ENCODE data around the gene PRKCH. TPM values are rescaled to one million over a fixed set of nuclear protein-coding genes. Genes with fewer than 3 reads are reported as not detected.
A peak's percentile ranks its signal among the peaks of the same experiment; 100 is the strongest.

PRKCH gene
- total and polyA plus RNA-seq, 10 of the 15 experiments (the other 5 are each of a cell fraction or from before 2014, with no cell fraction given), result 10.7 to 140 (median 33.2) TPM

GRCh38 chr14:61326847-61327246 is 5.5 kb downstream of the PRKCH start:
- peaks cover 20% of the 10 kb centered on the region for H3K4me1 ChIP-seq (ENCODE audit: control insufficient read depth, insufficient read depth, low read length)
- TF ChIP-seq IKZF2 (IDR thresholded peaks at IDR 0.05), result 0 out of 4 replicates have a peak, but pooled peaks have one; percentile 15 to 19
- TF ChIP-seq, protein P1, sequence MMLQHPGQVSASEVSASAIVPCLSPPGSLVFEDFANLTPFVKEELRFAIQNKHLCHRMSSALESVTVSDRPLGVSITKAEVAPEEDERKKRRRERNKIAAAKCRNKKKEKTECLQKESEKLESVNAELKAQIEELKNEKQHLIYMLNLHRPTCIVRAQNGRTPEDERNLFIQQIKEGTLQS (IDR thresholded peaks at IDR 0.05; ENCODE audit: borderline replicate concordance, extremely low read depth, low read depth, low read length), result no peak
- H3K9me3 ChIP-seq (replicated peaks; ENCODE audit: control insufficient read depth, insufficient read depth, low read length), result peaks cover 6% of the 10 kb centered on the region; the same call in 1 of the 3 replicates
- FAIRE-seq, result no peak
- no peak for DNase-seq (ENCODE audit: low read depth, low spot score)
- WGBS (ENCODE audit: insufficient coverage, insufficient replicate concordance, low lambda C conversion rate, missing lambda C conversion rate), result 57% methylated on average over 4 of the region's 4 CpGs
- peak overlapping the region; percentile 63 for H3K4me2 ChIP-seq (ENCODE audit: control insufficient read depth, insufficient read depth)
- peak overlapping the region; percentile 60 for H3K4me3 ChIP-seq
- H4K20me1 ChIP-seq (ENCODE audit: control insufficient read depth, insufficient read depth), result no peaks in the 10 kb centered on the region
- ATAC-seq, result no peak
- ChIA-PET SMC1A (ENCODE audit: uncharacterized antibody, unreplicated experiment) (interaction anchor here (0.7 to 6.4 kb wide), 3 partner anchors 13 to 61 kb away, joined by 3 to 64 read pairs (median 3); no protein-coding TSS in a partner anchor), POLR2A (interaction anchor here (1.5 kb wide), 1 partner anchor 62 kb away, joined by 6 read pairs; no protein-coding TSS in a partner anchor), CTCF (no interaction called here), RAD21 (ENCODE audit: unreplicated experiment) (interaction anchor here (0.9 to 1.4 kb wide), 3 partner anchors 39 to 64 kb away, joined by 3 to 4 read pairs (median 3); no protein-coding TSS in a partner anchor)
- BruUV-seq (replicated peaks), result no TSS peak
- in situ Hi-C loops (cut with MboI) (no loop called here), intact Hi-C loops (cut with micrococcal nuclease; ENCODE audit: unreplicated experiment) (no loop called here)
- peak overlapping the region; percentile 24; the same call in 1 of the 2 replicates for H3K9ac ChIP-seq (ENCODE audit: control insufficient read depth, insufficient read depth, low read length)
- H2AFZ ChIP-seq (ENCODE audit: control insufficient read depth, low read depth, low read length), result no peak overlapping the region
- peaks cover 94% of the 10 kb centered on the region for H3K79me2 ChIP-seq (ENCODE audit: control insufficient read depth, insufficient read depth, low read length)
- H3K36me3 ChIP-seq (ENCODE audit: control insufficient read depth in 2 of 2, insufficient read depth in 2 of 2, low read length in 1 of 2), result no peaks in the 10 kb centered on the region; a peak in 1 of 4 replicates
- no peaks in the 10 kb centered on the region; a peak in 1 of 4 replicates for H3K27me3 ChIP-seq (replicated peaks in 1 of 2; ENCODE audit: control insufficient read depth in 2 of 2, insufficient read depth in 2 of 2, low read length in 1 of 2)
- H3K27ac ChIP-seq (ENCODE audit: control insufficient read depth, insufficient read depth), result peak overlapping the region; percentile 55

DNA sequence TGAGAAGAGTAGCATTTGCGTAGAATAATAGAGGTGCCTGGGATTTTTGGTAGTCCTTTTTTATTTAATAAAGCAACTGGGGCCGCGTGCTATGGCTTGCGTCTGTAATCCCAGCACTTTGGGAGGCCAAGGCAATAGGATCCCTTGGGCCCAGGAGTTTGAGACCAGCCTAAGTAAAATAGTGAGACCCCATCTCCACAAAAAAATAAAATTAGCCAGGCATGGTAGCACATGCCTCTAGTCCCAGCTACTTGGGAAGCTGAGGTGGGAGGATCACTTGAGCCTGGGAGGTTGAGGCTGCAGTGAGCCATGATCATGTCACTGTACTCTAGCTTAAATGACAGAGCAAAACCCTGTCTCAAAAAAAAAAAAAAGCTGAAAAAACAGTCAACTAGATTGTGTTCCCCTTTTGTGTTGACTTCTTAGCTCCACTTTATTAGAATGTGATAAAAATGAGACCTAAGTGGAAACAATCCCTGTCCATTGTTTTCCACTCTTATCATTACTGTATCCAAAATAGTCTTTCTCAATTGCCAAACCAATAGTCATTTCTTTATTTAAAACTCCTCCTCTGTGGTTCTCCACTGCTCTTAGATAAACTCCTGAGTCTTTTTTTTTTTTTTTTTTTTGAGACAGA is 7.4 kb downstream of the PRKCH start:
- WGBS (ENCODE audit: insufficient coverage, insufficient replicate concordance, low lambda C conversion rate, missing lambda C conversion rate), result 98% methylated on average over 4 of the region's 4 CpGs

More for the DNA sequence above, 7.4 kb downstream of the PRKCH start:
- Histone ChIP-seq H3K4me1 (ENCODE audit: control insufficient read depth, insufficient read depth, low read length) (peaks cover 20% of the 10 kb centered on the region), H3K36me3 (ENCODE audit: control insufficient read depth in 2 of 2, insufficient read depth in 2 of 2, low read length in 1 of 2) (no peaks in the 10 kb centered on the region; a peak in 1 of 4 replicates), H3K4me3 (no peak overlapping the region; the same call in 1 of the 2 replicates), H2AFZ (ENCODE audit: control insufficient read depth, low read depth, low read length) (no peak overlapping the region), H3K9me3 (replicated peaks; ENCODE audit: control insufficient read depth, insufficient read depth, low read length) (peaks cover 6% of the 10 kb centered on the region; the same call in 1 of the 3 replicates), H3K27ac (ENCODE audit: control insufficient read depth, insufficient read depth) (peak overlapping the region; percentile 51), H3K9ac (ENCODE audit: control insufficient read depth, insufficient read depth, low read length) (0 out of 2 replicates have a peak overlapping the region, but pooled peaks have one; percentile 25), H3K79me2 (ENCODE audit: control insufficient read depth, insufficient read depth, low read length) (peaks cover 94% of the 10 kb centered on the region), H3K27me3 (replicated peaks in 1 of 2; ENCODE audit: control insufficient read depth in 2 of 2, insufficient read depth in 2 of 2, low read length in 1 of 2) (no peaks in the 10 kb centered on the region; a peak in 1 of 4 replicates), H4K20me1 (ENCODE audit: control insufficient read depth, insufficient read depth) (no peaks in the 10 kb centered on the region), H3K4me2 (ENCODE audit: control insufficient read depth, insufficient read depth) (peak overlapping the region; percentile 54; the same call in 1 of the 2 replicates)
- intact Hi-C loops (cut with micrococcal nuclease; ENCODE audit: unreplicated experiment), result no loop called here
- no TSS peak for BruUV-seq (replicated peaks)
- TF ChIP-seq NFXL1 (IDR thresholded peaks at IDR 0.05; ENCODE audit: borderline replicate concordance) (no peak), ZNF384 (IDR thresholded peaks at IDR 0.05; ENCODE audit: borderline replicate concordance, low read depth, low read length) (no peak; the same call in 1 of the 2 replicates)
- TF ChIP-seq, protein P2, sequence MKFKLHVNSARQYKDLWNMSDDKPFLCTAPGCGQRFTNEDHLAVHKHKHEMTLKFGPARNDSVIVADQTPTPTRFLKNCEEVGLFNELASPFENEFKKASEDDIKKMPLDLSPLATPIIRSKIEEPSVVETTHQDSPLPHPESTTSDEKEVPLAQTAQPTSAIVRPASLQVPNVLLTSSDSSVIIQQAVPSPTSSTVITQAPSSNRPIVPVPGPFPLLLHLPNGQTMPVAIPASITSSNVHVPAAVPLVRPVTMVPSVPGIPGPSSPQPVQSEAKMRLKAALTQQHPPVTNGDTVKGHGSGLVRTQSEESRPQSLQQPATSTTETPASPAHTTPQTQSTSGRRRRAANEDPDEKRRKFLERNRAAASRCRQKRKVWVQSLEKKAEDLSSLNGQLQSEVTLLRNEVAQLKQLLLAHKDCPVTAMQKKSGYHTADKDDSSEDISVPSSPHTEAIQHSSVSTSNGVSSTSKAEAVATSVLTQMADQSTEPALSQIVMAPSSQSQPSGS (IDR thresholded peaks at IDR 0.05; ENCODE audit: low read length), result 0 out of 2 replicates have a peak, but pooled peaks have one; percentile 6
- in situ Hi-C loops (cut with MboI), result no loop called here
- POLR2A ChIA-PET, result interaction anchor here (0.7 to 4.5 kb wide), 10 partner anchors 10 to 113 kb away, joined by 3 to 27 read pairs (median 4); no protein-coding TSS in a partner anchor
- DNase-seq (ENCODE audit: low read depth, low spot score) (no peak), ATAC-seq (peak; percentile 39), FAIRE-seq (no peak)
- CTCF ChIA-PET, result interaction anchor here (1.0 to 1.4 kb wide), 2 partner anchors 60 to 142 kb away, joined by 3 to 6 read pairs; no protein-coding TSS in a partner anchor
- SMC1A ChIA-PET (ENCODE audit: uncharacterized antibody, unreplicated experiment), result interaction anchor here (0.6 to 5.5 kb wide), 6 partner anchors 14 to 94 kb away, joined by 3 to 48 read pairs (median 4); no protein-coding TSS in a partner anchor
- RAD21 ChIA-PET (ENCODE audit: unreplicated experiment), result interaction anchor here (0.6 to 7.4 kb wide), 10 partner anchors 13 to 509 kb away, joined by 3 to 61 read pairs (median 4); no protein-coding TSS in a partner anchor

Measured in GM12878 (cell line).